HCT116 (cell line): ENCODE results near the gene TTYH1. TPM values are rescaled to one million over a fixed set of nuclear protein-coding genes. Genes with fewer than 3 reads are reported as not detected.

ENCODE experiments used
- ATAC-seq: fragments of 200-7000 bp; cut with Tn5 transposase; 2 replicates; pipeline ENCODE4 v1.9.1; 2020; ENCODE audit warnings: mild to moderate bottlenecking, moderate library complexity
- BruUV-seq: library from RNA; stranded (reverse); fragments of 400-500 nt; replicated peaks from 2 replicates; lab custom pipeline; 2021; lab: Mats Ljungman, UMichigan
- CTCF ChIA-PET: fragments of 300-600 bp; sonication (Branson Sonifier 250); formaldehyde crosslinking; loops from one replicate; lab custom pipeline; 2021; ENCODE audit warnings: antibody characterized with exemption; lab: Charles Lee
- POLR2A ChIA-PET: fragments of 300-600, 350-600 bp; sonication (Branson Sonifier 250); formaldehyde crosslinking; loops from one replicate; lab custom pipeline; 2021; ENCODE audit warnings: antibody characterized with exemption; lab: Charles Lee
- RAD21 ChIA-PET, 2 experiments: fragments of 300-600 bp; sonication (Branson Sonifier 250); formaldehyde crosslinking; loops; one replicate each; lab custom pipeline; 2023; ENCODE audit warnings: low total read pairs in 2 of 2; ENCODE audit not compliant: uncharacterized antibody in 2 of 2, unreplicated experiment in 2 of 2, low non-redundant PET in 1 of 2; lab: Charles Lee
- DNase-seq: peaks from one replicate; pipeline ENCODE4 v3.0.0-alpha.2; 2010; ENCODE audit warnings: low read depth, low spot score
- H2AFZ ChIP-seq: fragments of 200-600 bp; shearing (Covaris generic), sonication (generic); 2 replicates; pipeline ENCODE4 v1.6.1; 2017; ENCODE audit warnings: low read depth, mixed run types, mixed read lengths, antibody characterized with exemption, low read length; ENCODE audit not compliant: poor library complexity, severe bottlenecking
- H3K27ac ChIP-seq: 2 replicates; pipeline ENCODE4 v1.5.1; 2012; ENCODE audit warnings: low read depth, low read length
- H3K27me3 ChIP-seq: fragments of 200-600 bp; sonication (generic); 2 replicates; pipeline ENCODE4 v1.6.1; 2016; ENCODE audit warnings: mixed run types, low read length, mixed read lengths; ENCODE audit not compliant: insufficient read depth
- H3K36me3 ChIP-seq, 2 experiments: fragments of 200-500 bp in 1 of 2; fragments of 200-600 bp in 1 of 2; sonication (Bioruptor generic) in 1 of 2; sonication (generic) in 1 of 2; 2 replicates each; pipeline versions ENCODE4 v1.5.1 to v1.6.1; 2014 to 2016; ENCODE audit warnings: low read length in 2 of 2, inconsistent platforms in 1 of 2, mixed read lengths in 1 of 2, mixed run types in 1 of 2; ENCODE audit not compliant: insufficient read depth in 2 of 2, control insufficient read depth in 1 of 2
- H3K4me1 ChIP-seq, 2 experiments: fragments of 200-600 bp in 1 of 2; sonication (generic) in 1 of 2; 2 replicates each; pipeline versions ENCODE4 v1.5.1 to v1.6.1; 2012 to 2017; ENCODE audit warnings: low read length in 2 of 2, inconsistent platforms in 1 of 2, mild to moderate bottlenecking in 1 of 2, mixed read lengths in 1 of 2, mixed run types in 1 of 2, moderate library complexity in 1 of 2; ENCODE audit not compliant: insufficient read depth in 2 of 2, control insufficient read depth in 1 of 2
- H3K4me2 ChIP-seq: fragments of 200-600 bp; sonication (generic); 2 replicates; pipeline ENCODE4 v1.6.1; 2017; ENCODE audit warnings: mixed run types, low read length, mixed read lengths
- H3K4me3 ChIP-seq, 2 experiments: fragments of 200-600 bp in 1 of 2; sonication (generic) in 1 of 2; replicated peaks in 1 of 2; 2 replicates each; pipeline ENCODE4 v1.5.1; 2011 to 2016; ENCODE audit warnings: low read length in 2 of 2, control low read depth in 1 of 2, low read depth in 1 of 2, mild to moderate bottlenecking in 1 of 2, mixed read lengths in 1 of 2, mixed run types in 1 of 2
- H3K79me2 ChIP-seq: fragments of 200-600 bp; sonication (generic); 2 replicates; pipeline ENCODE4 v1.6.1; 2017; ENCODE audit warnings: mild to moderate bottlenecking, mixed run types, low read length, moderate library complexity, mixed read lengths; ENCODE audit not compliant: insufficient read depth
- H3K9ac ChIP-seq: fragments of 200-600 bp; sonication (generic); 2 replicates; pipeline ENCODE4 v1.6.1; 2016; ENCODE audit warnings: low read length, mixed read lengths
- H3K9me2 ChIP-seq: fragments of 200-600 bp; sonication (generic), shearing (Covaris generic); 2 replicates; pipeline ENCODE4 v1.6.1; 2017; ENCODE audit warnings: mixed run types, mild to moderate bottlenecking, moderate library complexity; ENCODE audit not compliant: insufficient read depth
- H3K9me3 ChIP-seq, 2 experiments: fragments of 200-500 bp in 1 of 2; fragments of 200-600 bp in 1 of 2; sonication (Bioruptor generic) in 1 of 2; sonication (generic) in 1 of 2; 2 replicates each; pipeline ENCODE4 v1.6.1; 2014 to 2017; ENCODE audit warnings: low read length in 2 of 2, mixed read lengths in 2 of 2, inconsistent platforms in 1 of 2, low read depth in 1 of 2, mild to moderate bottlenecking in 1 of 2, mixed run types in 1 of 2, moderate library complexity in 1 of 2; ENCODE audit not compliant: control insufficient read depth in 1 of 2, insufficient read depth in 1 of 2
- H4K20me1 ChIP-seq: fragments of 200-600 bp; sonication (generic), shearing (Covaris generic); 2 replicates; pipeline ENCODE4 v1.6.1; 2017; ENCODE audit warnings: mixed run types, mild to moderate bottlenecking, moderate library complexity; ENCODE audit not compliant: insufficient read depth
- ATF3 ChIP-seq: IDR thresholded peaks from 2 replicates; pipeline ENCODE4 v1.6.1; 2012
- CBX3 ChIP-seq: IDR thresholded peaks from 2 replicates; pipeline ENCODE4 v1.6.1; 2012; ENCODE audit warnings: low read depth
- CTCF ChIP-seq, 3 experiments: fragments of 200-600 bp in 1 of 3; sonication (generic) in 1 of 3; IDR thresholded peaks in 2 of 3; conservative IDR thresholded peaks in 1 of 3; 2 replicates each; pipeline ENCODE4 v1.5.1; 2012 to 2017; ENCODE audit warnings: low read depth in 2 of 3, low read length in 2 of 3, antibody characterized with exemption in 1 of 3, borderline replicate concordance in 1 of 3, control low read depth in 1 of 3, mild to moderate bottlenecking in 1 of 3, mixed read lengths in 1 of 3, mixed run types in 1 of 3, moderate library complexity in 1 of 3; ENCODE audit not compliant: insufficient read depth in 1 of 3
- EGR1 ChIP-seq: IDR thresholded peaks from 2 replicates; pipeline ENCODE4 v1.6.1; 2012; ENCODE audit warnings: low read depth
- ELF1 ChIP-seq: IDR thresholded peaks from 2 replicates; pipeline ENCODE4 v1.6.1; 2012; ENCODE audit warnings: low read depth, borderline replicate concordance
- EZH2 ChIP-seq: fragments of 200-600 bp; sonication (generic); IDR thresholded peaks from 2 replicates; pipeline ENCODE4 v1.6.1; 2017; ENCODE audit warnings: antibody characterized with exemption, mixed run types
- JUND ChIP-seq: IDR thresholded peaks from 2 replicates; pipeline ENCODE4 v1.6.1; 2012
- MAX ChIP-seq: IDR thresholded peaks from 2 replicates; pipeline ENCODE4 v1.6.1; 2012
- POLR2A ChIP-seq: IDR thresholded peaks from 2 replicates; pipeline ENCODE4 v1.7.0; 2011; ENCODE audit warnings: borderline replicate concordance; ENCODE audit not compliant: insufficient read depth, insufficient read length; ENCODE audit errors: extremely low read depth
- REST ChIP-seq: IDR thresholded peaks from 2 replicates; pipeline ENCODE4 v1.6.1; 2012; ENCODE audit warnings: low read depth
- SIN3A ChIP-seq: IDR thresholded peaks from 2 replicates; pipeline ENCODE4 v1.6.1; 2012; ENCODE audit warnings: low read depth
- SP1 ChIP-seq: IDR thresholded peaks from 2 replicates; pipeline ENCODE4 v1.6.1; 2012; ENCODE audit warnings: low read depth
- SRF ChIP-seq: IDR thresholded peaks from 2 replicates; pipeline ENCODE4 v1.6.1; 2012; ENCODE audit warnings: low read depth
- TCF7L2 ChIP-seq: IDR thresholded peaks from 2 replicates; pipeline ENCODE4 v1.7.0; 2011; ENCODE audit warnings: borderline replicate concordance, inconsistent platforms; ENCODE audit not compliant: insufficient read depth, insufficient read length; ENCODE audit errors: extremely low read depth
- YY1 ChIP-seq: IDR thresholded peaks from 2 replicates; pipeline ENCODE4 v1.6.1; 2011; ENCODE audit warnings: low read length, low read depth, moderate library complexity, mild to moderate bottlenecking; ENCODE audit not compliant: insufficient replicate concordance; ENCODE audit errors: extremely low read depth
- ZFX ChIP-seq: fragments of 450-650 bp; IDR thresholded peaks from 2 replicates; pipeline ENCODE4 v1.6.1; 2017
- intact Hi-C: fragments of 100-400 bp; cut with micrococcal nuclease; formaldehyde crosslinking; loops from 2 replicates; pipeline ENCODE4 v1.10.0; 2022
- total RNA-seq: library from RNA; stranded (reverse); gene quantifications from one replicate; pipeline ENCODE4 v1.2.1, GENCODE V29; 2021; ENCODE audit not compliant: unreplicated experiment

TTYH1 gene
- total RNA-seq, 1 experiment from 2014 or later = 0.37 TPM

GRCh38 chr19:54469496-54469934 lies 54.3 kb downstream of the TTYH1 start:
- RAD21 ChIA-PET = no interaction called here
- no peaks in the 10 kb centered on the region for H3K9me3 ChIP-seq
- no peak overlapping the region for H2AFZ ChIP-seq
- no TSS peak for BruUV-seq
- intact Hi-C loops = no loop called here
- H3K79me2 ChIP-seq = no peaks in the 10 kb centered on the region
- no peak for DNase-seq
- no peaks in the 10 kb centered on the region for H3K27me3 ChIP-seq
- no peak for TF ChIP-seq YY1
- TF ChIP-seq SIN3A = no peak
- no peak for TF ChIP-seq JUND
- TF ChIP-seq SRF = no peak
- no peak for TF ChIP-seq ELF1
- no peak for TF ChIP-seq TCF7L2
- TF ChIP-seq ZFX = no peak
- TF ChIP-seq POLR2A = no peak
- no peak for TF ChIP-seq MAX
- no peak for TF ChIP-seq REST
- no peak for TF ChIP-seq SP1
- no peak for TF ChIP-seq ATF3
- TF ChIP-seq CBX3 = no peak
- no peak for TF ChIP-seq EZH2
- TF ChIP-seq EGR1 = no peak
- TF ChIP-seq CTCF (IDR thresholded peaks at IDR 0.05 in 2 of 3, conservative IDR thresholded peaks at IDR 0.05 in 1 of 3; ENCODE audit: borderline replicate concordance in 1 of 3, insufficient read depth in 1 of 3, low read depth in 2 of 3, low read length in 2 of 3) = no peak
- H3K4me3 ChIP-seq = no peak overlapping the region
- no peak for ATAC-seq
- H3K4me2 ChIP-seq = no peak overlapping the region
- H4K20me1 ChIP-seq = no peaks in the 10 kb centered on the region
- POLR2A ChIA-PET = no interaction called here
- no peaks in the 10 kb centered on the region for H3K36me3 ChIP-seq
- CTCF ChIA-PET = no interaction called here
- H3K9me2 ChIP-seq = no peaks in the 10 kb centered on the region
- peaks cover 6 to 13% of the 10 kb centered on the region in 2 experiments; a peak in 3 of 4 replicates for H3K4me1 ChIP-seq
- H3K9ac ChIP-seq = no peak overlapping the region
- H3K27ac ChIP-seq = no peak overlapping the region
